GM21526 (cell line): ENCODE measurements around the gene PREX1.
"Not testable (repeated sequence)": the region's sequence is repeated elsewhere in the genome, so short reads cannot be mapped to it uniquely, and the experiment has no call there.

Experiments used
- ATAC-seq: cut with Tn5 transposase; IDR thresholded peaks from one replicate; pipeline ENCODE4 v1.9.1; 2021; ENCODE audit warnings: moderate library complexity; ENCODE audit not compliant: unreplicated experiment, low FRiP score

The PREX1 gene

GRCh38 chr20:48603116-48603818, 224.5 kb downstream of the PREX1 start:
- ATAC-seq = no peak

- ATAC-seq = no peak
These were observed 226.0 kb downstream of the PREX1 start for GRCh38 chr20:48601798-48602197.

GRCh38 chr20:48600470-48600945, 227.3 kb downstream of the PREX1 start:
- no peak for ATAC-seq

- no peak for ATAC-seq
These were observed 227.9 kb downstream of the PREX1 start for GRCh38 chr20:48599748-48600469.

- ATAC-seq = no peak
These were observed 228.6 kb downstream of the PREX1 start for GRCh38 chr20:48599106-48599747.

GRCh38 chr20:48598303-48598941, 229.4 kb downstream of the PREX1 start:
- not testable (repeated sequence) for ATAC-seq

GRCh38 chr20:48597521-48598302, 230.1 kb downstream of the PREX1 start:
- ATAC-seq = no peak

GRCh38 chr20:48596334-48596898, 231.4 kb downstream of the PREX1 start:
- no peak for ATAC-seq

- no peak for ATAC-seq
These were observed 232.1 kb downstream of the PREX1 start for GRCh38 chr20:48595495-48596333.

- no peak for ATAC-seq
These were observed 233.3 kb downstream of the PREX1 start for GRCh38 chr20:48594533-48594932.

GRCh38 chr20:48592107-48592940, 235.5 kb downstream of the PREX1 start:
- no peak for ATAC-seq

- no peak for ATAC-seq
These were observed 241.1 kb downstream of the PREX1 start for GRCh38 chr20:48586730-48587129.

GRCh38 chr20:48585061-48585870, 242.5 kb downstream of the PREX1 start:
- ATAC-seq = no peak

- ATAC-seq = no peak
These were observed 243.3 kb downstream of the PREX1 start for GRCh38 chr20:48584391-48585060.

GRCh38 chr20:48583801-48584200, 244.0 kb downstream of the PREX1 start:
- no peak for ATAC-seq

- no peak for ATAC-seq
These were observed 244.6 kb downstream of the PREX1 start for GRCh38 chr20:48583171-48583570.

GRCh38 chr20:48582673-48582985, 245.2 kb downstream of the PREX1 start:
- ATAC-seq = no peak
